K562 (cell line): ENCODE data around the gene KIF27. TPM values are rescaled to one million over a fixed set of nuclear protein-coding genes. Genes with fewer than 3 reads are reported as not detected.
A peak's percentile ranks its signal among the peaks of the same experiment; 100 is the strongest.

Experiments used
- ATAC-seq: fragments of 200-7000 bp; cut with Tn5 transposase; 3 replicates; pipeline ENCODE4 v1.9.1; 2020; ENCODE audit warnings: moderate library complexity
- BruUV-seq: library from RNA; stranded (reverse); fragments of 400-500 nt; replicated peaks from 2 replicates; lab custom pipeline; 2021; lab: Mats Ljungman, UMichigan
- CTCF ChIA-PET: fragments of 300-600 bp; formaldehyde crosslinking; extraction: SDS; loops from one replicate; lab custom pipeline; 2021; ENCODE audit warnings: low intra/inter-chr PET ratio; lab: Yijun Ruan, JAX
- POLR2A ChIA-PET: fragments of 300-600, 350-650 bp; sonication (Branson Sonifier 250); formaldehyde crosslinking; extraction: SDS; loops from one replicate; lab custom pipeline; 2021; ENCODE audit warnings: antibody characterized with exemption, inconsistent platforms; lab: Yijun Ruan, JAX
- DNase-seq, 4 experiments: peaks; one replicate each; pipeline versions ENCODE4 v3.0.0 to v3.0.0-alpha.2; 2011 to 2018; ENCODE audit warnings: low spot score in 3 of 4, mixed read lengths in 3 of 4; ENCODE audit errors: extremely low read depth in 1 of 4
- FAIRE-seq: peaks from 2 replicates; lab custom pipeline; 2011; peaks lifted over from hg19 to GRCh38; lab: Jason Lieb, UNC
- H2AFZ ChIP-seq: 2 replicates; pipeline ENCODE4 v1.6.0; 2011; ENCODE audit warnings: low read depth, low read length, control low read depth, inconsistent platforms
- H3K27ac ChIP-seq: fragments of 200-600 bp; 3 replicates; pipeline ENCODE4 v1.8.0; 2011; ENCODE audit warnings: low read depth, mild to moderate bottlenecking, control low read depth, inconsistent platforms, low read length, moderate library complexity, mixed read lengths; ENCODE audit errors: extremely low read depth
- H3K27me3 ChIP-seq, 2 experiments: fragments of 300-600 bp in 1 of 2; 2 replicates in 1 of 2; 3 replicates in 1 of 2; pipeline versions ENCODE4 v1.6.0 to v1.8.0; 2011; ENCODE audit warnings: inconsistent platforms in 2 of 2, low read length in 2 of 2, mild to moderate bottlenecking in 1 of 2, mixed read lengths in 1 of 2, moderate library complexity in 1 of 2; ENCODE audit not compliant: control insufficient read depth in 2 of 2, insufficient read depth in 2 of 2
- H3K36me3 ChIP-seq: fragments of 300-600 bp; 3 replicates; pipeline ENCODE4 v1.8.0; 2011; ENCODE audit warnings: mild to moderate bottlenecking, low read length, inconsistent platforms; ENCODE audit not compliant: control insufficient read depth, insufficient read depth
- H3K4me1 ChIP-seq, 2 experiments: fragments of 200-600 bp in 1 of 2; replicated peaks in 1 of 2; 2 replicates in 1 of 2; 3 replicates in 1 of 2; pipeline versions ENCODE4 v1.5.1 to v1.8.0; 2011; ENCODE audit warnings: inconsistent platforms in 2 of 2, low read length in 2 of 2, mild to moderate bottlenecking in 1 of 2, mixed read lengths in 1 of 2, moderate library complexity in 1 of 2; ENCODE audit not compliant: control insufficient read depth in 2 of 2, insufficient read depth in 2 of 2
- H3K4me2 ChIP-seq: 2 replicates; pipeline ENCODE4 v1.6.1; 2011; ENCODE audit warnings: low read length, control low read depth, inconsistent platforms, mixed read lengths; ENCODE audit not compliant: insufficient read depth
- H3K4me3 ChIP-seq: fragments of 200-600 bp; sonication (generic), shearing (Covaris generic); 2 replicates; pipeline ENCODE4 v1.5.1; 2016; ENCODE audit warnings: control low read depth, inconsistent platforms
- H3K79me2 ChIP-seq: fragments of 200-600 bp; 3 replicates; pipeline ENCODE4 v1.8.0; 2011; ENCODE audit warnings: low read length, inconsistent platforms; ENCODE audit not compliant: control insufficient read depth, insufficient read depth
- H3K9ac ChIP-seq, 2 experiments: 2 replicates each; pipeline versions ENCODE4 v1.6.0 to v1.6.1; 2011; ENCODE audit warnings: low read depth in 2 of 2, low read length in 2 of 2, control low read depth in 1 of 2, inconsistent platforms in 1 of 2, mild to moderate bottlenecking in 1 of 2, mixed read lengths in 1 of 2; ENCODE audit not compliant: insufficient read depth in 1 of 2
- H3K9me1 ChIP-seq: one replicate; pipeline ENCODE4 v1.6.0; 2011; ENCODE audit warnings: inconsistent platforms, mild to moderate bottlenecking, low read length, moderate library complexity; ENCODE audit not compliant: control insufficient read depth, insufficient read depth
- H3K9me3 ChIP-seq: replicated peaks from 2 replicates; pipeline ENCODE4 v1.5.1; 2011; ENCODE audit warnings: low read depth, low read length, inconsistent platforms; ENCODE audit not compliant: control insufficient read depth, insufficient read depth
- H4K20me1 ChIP-seq: replicated peaks from 2 replicates; pipeline ENCODE4 v1.6.1; 2011; ENCODE audit warnings: low read length, inconsistent platforms, mixed read lengths; ENCODE audit not compliant: control insufficient read depth, insufficient read depth
- MXD1 ChIP-seq: fragments of 250-450 bp; sonication (Bioruptor Pico); IDR thresholded peaks from 2 replicates; pipeline ENCODE4 v1.8.0; 2021; ENCODE audit warnings: borderline replicate concordance, mild to moderate bottlenecking, moderate library complexity; ENCODE audit not compliant: poor library complexity, severe bottlenecking
- NUFIP1 ChIP-seq: fragments of 450-650 bp; IDR thresholded peaks from 2 replicates; pipeline ENCODE4 v1.6.1; 2018; ENCODE audit not compliant: partially characterized antibody
- POLR2AphosphoS5 ChIP-seq: IDR thresholded peaks from 2 replicates; pipeline ENCODE4 v1.6.1; 2011; ENCODE audit warnings: mild to moderate bottlenecking, low read depth, low read length, moderate library complexity; ENCODE audit not compliant: control insufficient read depth, insufficient read depth
- POLR2B ChIP-seq: fragments of 450-650 bp; IDR thresholded peaks from 2 replicates; pipeline ENCODE4 v1.6.1; 2018; ENCODE audit warnings: low read depth; ENCODE audit not compliant: partially characterized antibody
- SUPT5H ChIP-seq: fragments of 450-650 bp; IDR thresholded peaks from 2 replicates; pipeline ENCODE4 v1.6.1; 2016
- WGBS: fragments of 100-300 bp; shearing (Covaris generic); methylation state at CpG from one replicate; pipeline ENCODE4 v1.1.6; 2016; ENCODE audit warnings: low coverage, mixed read lengths; ENCODE audit not compliant: insufficient coverage; ENCODE audit errors: missing lambda C conversion rate; 5-methylcytosine and 5-hydroxymethylcytosine counted together
- in situ Hi-C: fragments of 300-500 bp; cut with MboI; formaldehyde crosslinking; loops from 4 replicates; pipeline ENCODE4 v1.15.0; 2018; ENCODE audit warnings: inconsistent platforms, mixed read lengths
- intact Hi-C: fragments of 100-400 bp; cut with micrococcal nuclease; formaldehyde crosslinking; loops from 2 replicates; pipeline ENCODE4 v1.14.2; 2022
- polyA plus RNA-seq, 8 experiments: library from polyadenylated mRNA; depleted of rRNA in 4 of 8; stranded (reverse) in 5 of 8; unstranded in 3 of 8; fragments of >200 nt; fragmentation: Nextera tagmentation in 2 of 8; fragmentation: Illumina TruSeq in 1 of 8; extraction: Ambion mirVana in 2 of 8; extraction: Trizol in 1 of 8; gene quantifications; 2 replicates each; pipeline versions ENCODE4 v1.2.1 to v1.2.3, GENCODE V29; 2011 to 2014; ENCODE audit warnings: inconsistent platforms in 1 of 8, missing spikeins in 1 of 8
- total RNA-seq, 7 experiments: library from RNA; depleted of rRNA in 6 of 7; stranded (reverse); fragments of >200 nt in 6 of 7; fragmentation: Illumina TruSeq in 2 of 7; extraction: Trizol in 2 of 7; gene quantifications; 2 replicates each; pipeline versions ENCODE4 v1.2.1 to v1.2.3, GENCODE V29; 2011 to 2021; ENCODE audit warnings: low replicate concordance in 1 of 7

KIF27 gene
- total and polyA plus RNA-seq, 9 of the 15 experiments (the other 6 are each of a cell fraction or from before 2014, with no cell fraction given), result 0.32 to 2.4 (median 0.98) TPM

DNA sequence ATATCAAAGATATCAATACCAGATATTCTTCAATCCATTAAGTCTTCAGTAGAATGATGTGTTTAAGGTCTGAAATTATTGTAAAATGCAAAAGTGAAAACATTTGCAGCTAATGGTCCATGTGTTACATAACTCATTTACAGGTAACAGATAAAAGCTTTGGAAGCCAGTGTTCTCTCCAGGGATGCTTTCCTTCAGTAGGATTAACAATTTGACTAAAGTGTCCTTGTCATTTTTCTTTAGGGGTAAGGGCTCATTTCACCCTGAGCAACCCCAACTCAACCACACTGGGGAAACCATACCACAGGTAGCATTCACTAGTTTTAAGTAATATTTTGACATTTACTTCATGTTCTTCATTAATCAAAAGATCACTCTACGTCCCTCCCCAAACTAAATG lies 45.8 kb upstream of the KIF27 start:
- in situ Hi-C loops, result no loop called here
- POLR2A ChIA-PET, result interaction anchor here (1.9 to 2.4 kb wide), 3 partner anchors 9 to 13 kb away, joined by 8 to 10 read pairs (median 8); partner anchors contain the start of genes HNRNPK and RMI1
- CTCF ChIA-PET, result no interaction called here
- Histone ChIP-seq H3K4me3 (no peak overlapping the region), H3K4me2 (no peak overlapping the region), H3K4me1 (peaks cover 0 to 4% of the 10 kb centered on the region in 2 experiments; a peak in 3 of 5 replicates), H2AFZ (no peak overlapping the region), H3K9me1 (no peaks in the 10 kb centered on the region), H4K20me1 (0 out of 2 replicates have a peak, but pooled peaks cover 4% of the 10 kb centered on the region), H3K27me3 (no peaks in the 10 kb centered on the region), H3K9me3 (no peaks in the 10 kb centered on the region), H3K79me2 (peaks cover 4% of the 10 kb centered on the region; the same call in 1 of the 3 replicates), H3K27ac (no peak overlapping the region), H3K9ac (no peak overlapping the region), H3K36me3 (peaks cover 53% of the 10 kb centered on the region)
- FAIRE-seq, result no peak
- intact Hi-C loops, result no loop called here
- no peak for DNase-seq
- ATAC-seq, result no peak
- BruUV-seq, result no TSS peak
- 73% methylated on average over 1 of the region's 1 CpG for WGBS
- TF ChIP-seq MXD1 (CRISPR knock-in tag), result no peak
- TF ChIP-seq POLR2AphosphoS5, result peak; percentile 33; the same call in 1 of the 2 replicates
- TF ChIP-seq SUPT5H, result 0 out of 2 replicates have a peak, but pooled peaks have one; percentile 27
- TF ChIP-seq NUFIP1, result no peak
- TF ChIP-seq POLR2B, result peak; percentile 37
